ENCODE results near the gene PAPPA. TPM values are rescaled to one million over a fixed set of nuclear protein-coding genes. Genes with fewer than 3 reads are reported as not detected.

The PAPPA gene
- total and polyA plus RNA-seq, 12 donors, result 0.22 to 23.9 (median 5.7) TPM

DNA sequence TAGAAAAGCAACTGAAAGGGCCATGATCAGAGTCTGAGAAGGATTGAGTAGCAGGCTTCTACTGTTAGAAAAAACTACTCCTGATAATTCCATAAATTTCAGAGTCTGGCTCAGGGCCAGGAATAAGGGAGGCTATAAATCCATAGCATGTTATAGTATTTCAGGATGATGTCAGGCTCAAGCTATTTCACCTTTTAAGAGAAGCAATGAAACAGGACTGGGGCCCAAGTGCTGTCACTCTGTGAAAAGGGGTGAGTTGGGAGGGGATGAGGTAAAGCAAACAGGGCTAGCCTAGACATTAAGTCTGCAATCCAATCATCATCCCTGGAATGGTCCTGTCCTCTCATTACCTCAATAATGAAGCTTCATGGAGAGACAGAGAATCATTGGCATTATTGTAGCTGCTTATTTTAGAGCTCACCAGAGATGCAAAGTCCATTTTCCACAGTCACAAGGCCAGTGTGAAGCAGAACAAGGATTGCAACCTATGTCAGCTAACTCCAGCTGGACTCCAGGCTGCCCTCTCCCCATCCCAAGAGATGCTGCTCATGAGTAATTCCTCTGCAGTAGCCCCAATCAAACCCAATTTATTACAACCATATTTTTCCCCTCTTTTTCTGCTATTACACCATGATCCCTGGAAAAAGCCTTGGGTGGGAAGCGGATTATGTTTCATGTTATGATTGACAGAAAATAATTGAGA is 56.0 kb downstream of the PAPPA start:
- H3K27ac ChIP-seq, result no peak overlapping the region
- H3K27me3 ChIP-seq, result no peaks in the 10 kb centered on the region
- no peaks in the 10 kb centered on the region for H3K4me1 ChIP-seq (replicated peaks in 1 of 2)
- WGBS, 4 donors, result 75 to 98% (median 90%) methylated on average over 1 of the region's 1 CpG
- no peaks in the 10 kb centered on the region for H3K9me3 ChIP-seq (replicated peaks in 1 of 3)
- TF ChIP-seq CTCF (IDR thresholded peaks at IDR 0.05) (no peak), POLR2A (IDR thresholded peaks at IDR 0.05) (no peak)
- DNase-seq, result no peak
- intact Hi-C loops (cut with DNase I), result no loop called here
- no peak overlapping the region for H3K4me3 ChIP-seq
- no peaks in the 10 kb centered on the region for H3K36me3 ChIP-seq (replicated peaks in 1 of 2)

GRCh38 chr9:116212986-116213692 is 59.5 kb downstream of the PAPPA start:
- intact Hi-C loops (cut with DNase I), result no loop called here
- no peak overlapping the region for H3K4me3 ChIP-seq
- DNase-seq, result no peak
- no peaks in the 10 kb centered on the region for H3K4me1 ChIP-seq (replicated peaks in 1 of 2)
- WGBS, 4 donors, result 48 to 67% (median 58%) methylated on average over 2 of the region's 2 CpGs
- no peak for TF ChIP-seq CTCF (IDR thresholded peaks at IDR 0.05)
- TF ChIP-seq POLR2A (IDR thresholded peaks at IDR 0.05), result no peak
- no peaks in the 10 kb centered on the region for H3K36me3 ChIP-seq (replicated peaks in 1 of 2)
- no peak overlapping the region for H3K27ac ChIP-seq
- H3K9me3 ChIP-seq (replicated peaks in 1 of 3), result no peaks in the 10 kb centered on the region
- no peaks in the 10 kb centered on the region for H3K27me3 ChIP-seq

- no peak for DNase-seq
- H3K36me3 ChIP-seq (replicated peaks in 1 of 2), result no peaks in the 10 kb centered on the region
- no peaks in the 10 kb centered on the region for H3K4me1 ChIP-seq (replicated peaks in 1 of 2)
- H3K27ac ChIP-seq, result no peak overlapping the region
- 37 to 41% (median 39%) methylated on average over 3 of the region's 3 CpGs for WGBS, 4 donors
- intact Hi-C loops (cut with DNase I), result no loop called here
- no peak overlapping the region for H3K4me3 ChIP-seq
- H3K9me3 ChIP-seq (replicated peaks in 1 of 3), result no peaks in the 10 kb centered on the region
- no peaks in the 10 kb centered on the region for H3K27me3 ChIP-seq
- TF ChIP-seq POLR2A (IDR thresholded peaks at IDR 0.05), result no peak
- TF ChIP-seq CTCF (IDR thresholded peaks at IDR 0.05), result no peak
Measured at GRCh38 chr9:116213693-116214047, 60.1 kb downstream of the PAPPA start.

GRCh38 chr9:116218399-116218798 is 64.8 kb downstream of the PAPPA start:
- no peaks in the 10 kb centered on the region for H3K36me3 ChIP-seq (replicated peaks in 1 of 2)
- TF ChIP-seq CTCF (IDR thresholded peaks at IDR 0.05) (no peak), POLR2A (IDR thresholded peaks at IDR 0.05) (no peak)
- H3K27me3 ChIP-seq, result no peaks in the 10 kb centered on the region
- intact Hi-C loops (cut with DNase I), result no loop called here
- DNase-seq, result no peak
- no peaks in the 10 kb centered on the region for H3K4me1 ChIP-seq (replicated peaks in 1 of 2)
- no peak overlapping the region for H3K27ac ChIP-seq
- H3K4me3 ChIP-seq, result no peak overlapping the region
- no peaks in the 10 kb centered on the region for H3K9me3 ChIP-seq (replicated peaks in 1 of 3)
- 54 to 100% (median 58%) methylated on average over 1 of the region's 1 CpG for WGBS, 4 donors

Data from adrenal gland (tissue), 12 donors.